GM19467 (cell line): ENCODE results near the gene CLDN9.

Experiments
- ATAC-seq: cut with Tn5 transposase; IDR thresholded peaks from one replicate; pipeline ENCODE4 v1.9.1; 2021; ENCODE audit warnings: mild to moderate bottlenecking, moderate library complexity; ENCODE audit not compliant: unreplicated experiment

The CLDN9 gene

DNA sequence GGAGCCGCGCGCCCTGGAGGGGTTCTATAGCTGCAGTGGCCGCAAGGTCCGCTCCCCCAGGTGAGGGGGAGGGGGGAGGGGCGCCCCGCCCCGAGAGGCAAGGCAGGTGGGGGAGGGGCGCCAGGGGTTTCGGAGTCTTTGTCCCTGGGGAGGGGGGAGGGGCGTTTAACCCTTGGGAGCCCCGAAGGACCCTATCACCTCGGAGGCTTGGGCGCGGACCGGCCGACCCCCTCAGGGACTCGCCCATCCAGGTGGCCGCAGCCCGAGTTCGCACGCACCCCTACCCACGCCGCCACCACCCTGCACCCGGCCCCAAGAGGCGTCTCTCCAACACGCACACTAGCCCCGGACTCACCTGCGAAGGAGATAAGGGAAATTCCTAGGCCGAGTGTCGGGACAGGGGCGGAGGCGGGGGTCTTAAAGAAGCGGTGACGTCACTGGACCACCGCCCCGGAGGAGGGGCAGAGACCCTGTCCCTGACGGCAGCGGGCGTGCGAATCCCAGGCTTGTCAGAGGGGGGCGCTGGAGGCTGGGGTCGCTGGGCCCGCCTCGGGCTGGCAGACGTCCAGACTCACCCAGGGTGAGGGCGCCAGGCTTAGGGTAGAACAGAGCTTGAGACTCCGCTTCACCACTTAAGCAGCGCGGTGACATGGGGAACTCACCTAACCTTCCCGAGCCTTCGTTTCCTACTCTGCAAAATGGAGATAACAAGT lies 5.2 kb downstream of the CLDN9 start, which contains the start of gene CLDN6:
Gene CLDN6 (minus strand): TSS at position 390 of the 713 bp plus-strand sequence. CDS start 2,162 bp downstream, outside the sequence.
- ATAC-seq, result no peak

DNA sequence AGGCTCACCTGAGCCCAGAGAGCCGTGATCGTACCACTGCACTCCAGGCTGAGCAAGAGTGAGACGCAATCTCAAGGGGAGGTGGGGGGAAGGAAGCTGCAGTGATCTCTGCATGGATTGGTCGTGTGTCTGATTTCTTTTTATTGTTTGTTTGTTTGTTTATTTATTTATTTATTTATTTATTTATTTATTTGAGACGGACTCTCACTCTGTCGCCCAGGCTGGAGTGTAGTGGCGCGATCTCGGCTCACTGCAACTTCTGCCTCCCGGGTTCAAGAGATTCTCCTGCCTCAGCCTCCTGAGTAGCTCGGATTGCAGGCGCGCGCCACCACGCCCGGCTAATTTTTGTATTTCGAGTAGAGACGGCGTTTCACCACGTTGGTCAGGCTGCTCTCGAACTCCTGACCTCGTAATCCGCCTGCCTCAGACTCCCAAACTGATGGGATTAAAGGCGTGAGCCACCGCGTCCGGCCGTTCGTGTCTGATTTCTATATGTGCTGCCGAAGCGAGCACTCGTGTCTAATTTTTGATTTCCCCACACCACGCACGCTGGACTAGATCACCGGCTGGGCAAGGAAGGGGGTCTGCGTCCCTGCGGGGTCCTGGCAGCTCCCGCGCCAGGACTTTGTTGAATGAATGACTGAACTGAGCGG lies 7.0 kb downstream of the CLDN9 start:
- no peak for ATAC-seq

DNA sequence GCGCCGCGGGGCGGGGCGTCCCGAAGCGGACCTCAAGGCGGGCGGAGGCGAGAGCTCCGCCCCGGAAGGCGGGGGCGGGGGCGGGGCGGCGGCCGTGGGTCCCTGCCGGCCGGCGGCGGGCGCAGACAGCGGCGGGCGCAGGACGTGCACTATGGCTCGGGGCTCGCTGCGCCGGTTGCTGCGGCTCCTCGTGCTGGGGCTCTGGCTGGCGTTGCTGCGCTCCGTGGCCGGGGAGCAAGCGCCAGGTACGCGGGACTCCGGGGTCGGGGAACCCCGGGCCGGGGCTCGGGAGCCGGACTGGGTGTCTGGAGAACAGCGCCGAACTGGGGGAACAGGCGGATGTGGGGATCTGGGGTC lies 7.5 kb downstream of the CLDN9 start, which contains the start of gene TNFRSF12A:
Gene TNFRSF12A (plus strand): TSS at position 122 of the 357 bp plus-strand sequence. CDS start 30 bp downstream, at position 152.
- ATAC-seq, result no peak

DNA sequence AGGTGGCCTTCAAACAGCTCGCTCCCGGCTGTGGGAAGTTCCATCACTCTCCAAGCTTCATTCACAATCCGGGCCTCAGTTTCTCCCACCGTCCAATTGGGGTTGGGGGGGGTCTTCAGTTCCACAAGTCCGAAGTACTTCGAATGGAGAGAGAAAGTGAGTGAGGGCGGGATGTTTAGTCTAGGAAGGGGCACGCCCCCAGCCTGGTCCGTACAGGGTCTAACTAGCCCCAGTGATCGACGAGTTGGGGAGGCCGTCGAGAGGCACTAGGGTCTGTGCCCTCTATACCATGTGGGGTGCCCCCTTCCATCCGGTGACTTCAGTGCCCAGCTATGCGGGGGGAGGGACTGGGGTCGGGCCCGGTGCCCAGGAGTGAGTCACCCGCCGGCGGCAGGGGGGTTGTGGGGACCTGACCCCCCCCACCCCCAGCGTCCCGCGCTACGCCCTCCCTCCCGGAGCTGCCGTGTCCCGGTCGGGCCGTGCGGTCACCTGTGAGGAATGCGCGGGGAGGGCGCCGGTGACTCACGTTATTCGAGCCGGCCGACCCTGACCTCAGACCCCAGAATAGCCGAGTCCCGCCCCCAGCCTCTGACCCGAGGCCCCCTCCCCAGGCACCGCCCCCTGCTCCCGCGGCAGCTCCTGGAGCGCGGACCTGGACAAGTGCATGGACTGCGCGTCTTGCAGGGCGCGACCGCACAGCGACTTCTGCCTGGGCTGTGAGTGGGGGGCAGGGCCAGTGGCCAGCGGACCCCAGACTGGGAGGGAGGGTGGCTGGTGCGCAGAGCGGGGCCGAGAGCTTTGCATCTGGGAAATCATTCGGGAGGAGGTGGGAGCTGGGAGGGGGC lies 8.1 kb downstream of the CLDN9 start:
- no peak for ATAC-seq

DNA sequence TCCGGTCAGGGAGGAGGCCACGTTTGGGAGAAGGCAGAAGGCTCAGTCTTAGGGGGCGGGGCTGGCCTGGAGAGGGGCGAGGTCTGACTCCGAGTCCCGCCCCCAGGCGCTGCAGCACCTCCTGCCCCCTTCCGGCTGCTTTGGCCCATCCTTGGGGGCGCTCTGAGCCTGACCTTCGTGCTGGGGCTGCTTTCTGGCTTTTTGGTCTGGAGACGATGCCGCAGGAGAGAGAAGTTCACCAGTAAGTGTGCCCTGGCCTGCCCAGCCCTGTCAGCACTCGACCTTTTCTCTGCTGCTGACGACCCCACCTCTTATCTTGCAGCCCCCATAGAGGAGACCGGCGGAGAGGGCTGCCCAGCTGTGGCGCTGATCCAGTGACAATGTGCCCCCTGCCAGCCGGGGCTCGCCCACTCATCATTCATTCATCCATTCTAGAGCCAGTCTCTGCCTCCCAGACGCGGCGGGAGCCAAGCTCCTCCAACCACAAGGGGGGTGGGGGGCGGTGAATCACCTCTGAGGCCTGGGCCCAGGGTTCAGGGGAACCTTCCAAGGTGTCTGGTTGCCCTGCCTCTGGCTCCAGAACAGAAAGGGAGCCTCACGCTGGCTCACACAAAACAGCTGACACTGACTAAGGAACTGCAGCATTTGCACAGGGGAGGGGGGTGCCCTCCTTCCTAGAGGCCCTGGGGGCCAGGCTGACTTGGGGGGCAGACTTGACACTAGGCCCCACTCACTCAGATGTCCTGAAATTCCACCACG lies 8.9 kb downstream of the CLDN9 start:
- no peak for ATAC-seq

DNA sequence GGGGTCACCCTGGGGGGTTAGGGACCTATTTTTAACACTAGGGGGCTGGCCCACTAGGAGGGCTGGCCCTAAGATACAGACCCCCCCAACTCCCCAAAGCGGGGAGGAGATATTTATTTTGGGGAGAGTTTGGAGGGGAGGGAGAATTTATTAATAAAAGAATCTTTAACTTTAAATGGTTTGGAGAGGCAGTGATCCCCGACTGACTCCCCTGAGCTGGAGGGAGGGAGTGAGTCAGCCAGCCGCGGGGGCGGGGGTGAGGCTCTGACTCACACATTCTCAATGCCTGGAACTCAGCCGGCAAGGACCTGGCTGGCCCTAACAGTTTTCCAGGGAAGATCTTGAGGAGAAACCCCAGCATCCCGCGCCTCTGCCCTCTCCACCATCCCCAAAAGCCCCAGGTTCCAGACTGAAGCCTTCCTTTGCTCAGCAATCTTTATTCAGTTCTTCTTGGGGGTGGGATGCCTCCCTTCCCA lies 9.5 kb downstream of the CLDN9 start:
- ATAC-seq, result no peak

DNA sequence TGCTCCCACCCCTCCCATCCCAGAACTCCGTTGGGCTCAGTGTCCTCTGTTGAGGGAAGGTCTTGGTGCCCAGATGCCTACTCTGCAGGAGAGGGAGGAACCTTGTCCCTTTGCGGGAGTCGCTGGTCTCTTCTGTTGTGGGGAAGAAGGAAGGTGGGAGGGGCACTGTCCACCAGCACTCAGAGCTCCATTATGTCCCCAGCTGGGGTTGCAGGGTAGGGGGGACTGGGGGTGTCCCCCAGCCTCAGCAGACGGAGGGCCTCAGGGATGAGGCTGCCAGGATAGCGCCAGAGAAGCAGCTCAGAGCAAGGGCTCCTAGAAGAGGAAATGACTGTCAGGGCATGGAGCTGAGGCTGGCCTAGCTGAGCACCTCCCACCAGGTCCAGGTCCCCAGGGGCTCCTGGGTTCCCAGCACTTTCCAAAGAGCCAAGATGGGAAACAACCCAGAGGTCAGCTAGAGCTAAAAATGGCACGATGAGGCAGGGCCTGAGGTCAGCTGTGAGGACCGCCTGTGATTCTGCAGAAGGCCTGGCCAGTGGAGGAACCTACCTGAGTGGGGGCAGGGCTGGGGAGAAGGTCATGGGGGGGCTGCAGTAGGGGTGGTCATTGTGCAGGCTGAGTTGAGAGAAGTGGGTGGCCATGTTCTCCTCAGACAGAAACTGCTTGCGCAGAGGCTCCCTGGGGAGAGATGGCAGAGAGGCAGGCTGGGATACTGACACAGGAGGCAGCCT lies 10.1 kb downstream of the CLDN9 start:
- ATAC-seq, result no peak

DNA sequence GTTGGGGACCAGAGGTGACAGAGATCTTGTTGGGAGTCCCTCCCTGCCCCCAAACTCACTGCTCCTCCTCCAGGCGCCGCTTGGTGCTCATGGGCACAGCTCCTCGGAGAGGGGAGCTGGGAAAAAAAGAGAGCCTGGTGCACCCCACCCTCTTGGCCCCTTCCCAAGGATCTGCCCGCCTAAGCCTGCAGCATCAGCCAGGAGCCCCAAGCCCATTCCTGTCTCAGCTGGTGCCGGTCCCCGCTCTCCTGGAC lies 10.6 kb downstream of the CLDN9 start:
- no peak for ATAC-seq

DNA sequence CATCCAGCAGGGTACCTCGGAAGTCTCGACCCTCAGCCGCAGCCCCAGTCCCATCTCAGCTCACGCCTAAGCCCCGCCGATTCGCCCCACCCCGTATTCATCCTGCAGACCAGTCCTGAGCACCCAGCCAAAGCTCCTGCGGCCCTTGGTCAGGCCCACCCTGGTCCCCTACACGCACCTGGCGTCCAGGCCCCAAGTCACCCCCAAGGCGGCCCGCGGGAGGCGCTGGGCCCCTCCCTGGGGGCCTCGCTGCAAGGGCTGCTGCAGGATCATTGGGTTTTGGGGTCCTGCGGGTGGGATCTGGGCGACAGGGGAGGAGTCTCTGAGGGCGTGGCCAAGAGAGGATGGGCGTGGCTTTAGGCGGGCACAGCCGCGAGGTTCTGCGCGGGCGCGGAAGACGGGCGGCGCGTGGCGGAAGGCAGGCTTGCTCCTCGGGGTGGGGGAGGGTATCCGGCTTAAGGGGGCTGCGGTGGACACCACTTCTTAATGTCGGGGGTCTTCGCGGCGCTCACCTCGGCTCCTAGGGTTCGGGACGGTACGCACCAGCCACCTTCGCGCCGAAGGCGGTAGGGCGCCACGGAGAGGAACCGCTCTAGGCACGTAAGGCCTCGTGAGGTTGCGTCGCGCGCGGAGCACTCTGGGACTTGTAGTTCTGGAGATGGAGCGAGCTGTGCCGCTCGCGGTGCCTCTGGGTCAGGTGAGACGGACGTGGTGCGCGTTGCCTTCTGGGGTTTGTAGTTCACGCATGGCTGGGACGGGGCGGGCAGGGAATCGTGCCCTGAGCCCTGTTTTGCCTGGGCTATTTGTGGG lies 11.2 kb downstream of the CLDN9 start, which contains the start of the genes HCFC1R1 and THOC6:
Gene HCFC1R1 (minus strand): TSS at position 274 of the 810 bp plus-strand sequence. CDS start 1 bp downstream, at position 273.
Gene THOC6 (plus strand): TSS at position 367 of the 810 bp plus-strand sequence. CDS start 292 bp downstream, at position 659.
- peak; percentile 65 for ATAC-seq

DNA sequence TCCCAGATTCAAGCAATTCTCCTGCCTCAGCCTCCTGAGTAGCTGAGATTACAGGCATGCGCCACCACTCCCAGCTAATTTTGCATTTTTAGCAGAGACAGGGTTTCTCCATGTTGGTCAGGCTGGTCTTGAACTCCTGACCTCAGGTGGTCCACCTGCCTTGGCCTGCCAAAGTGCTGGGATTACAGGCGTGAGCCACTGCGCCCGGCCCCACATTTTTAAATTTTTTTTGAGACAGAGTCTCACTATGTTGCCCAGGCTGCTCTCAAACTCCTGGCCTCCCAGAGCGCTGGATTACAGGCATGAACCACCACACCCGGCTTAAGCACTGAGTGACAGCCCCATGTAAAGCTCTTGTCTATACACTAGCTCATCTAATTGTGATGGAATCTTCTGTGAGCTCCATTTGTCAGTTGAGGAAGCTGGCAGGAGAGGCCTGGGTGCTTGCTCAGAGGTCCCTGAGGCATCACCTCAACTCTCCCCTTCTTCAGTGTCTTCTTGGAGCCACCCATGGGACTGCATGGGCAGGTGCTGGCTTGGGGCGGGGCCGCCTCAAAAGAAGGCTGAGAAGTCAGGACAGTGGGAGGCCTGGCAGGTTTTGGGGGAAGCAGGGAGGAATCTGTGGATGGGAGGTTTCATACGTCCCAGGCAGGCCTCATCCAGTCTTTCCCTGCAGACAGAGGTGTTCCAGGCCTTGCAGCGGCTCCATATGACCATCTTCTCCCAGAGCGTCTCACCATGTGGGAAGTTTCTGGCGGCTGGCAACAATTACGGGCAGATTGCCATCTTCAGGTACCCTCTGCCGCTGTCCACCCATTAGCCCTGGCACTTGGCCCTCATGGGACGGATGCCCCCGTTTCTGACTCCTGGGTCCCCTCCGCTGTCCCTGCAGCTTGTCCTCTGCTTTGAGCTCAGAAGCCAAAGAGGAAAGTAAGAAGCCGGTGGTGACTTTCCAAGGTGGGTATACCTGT lies 12.6 kb downstream of the CLDN9 start:
- ATAC-seq, result no peak

DNA sequence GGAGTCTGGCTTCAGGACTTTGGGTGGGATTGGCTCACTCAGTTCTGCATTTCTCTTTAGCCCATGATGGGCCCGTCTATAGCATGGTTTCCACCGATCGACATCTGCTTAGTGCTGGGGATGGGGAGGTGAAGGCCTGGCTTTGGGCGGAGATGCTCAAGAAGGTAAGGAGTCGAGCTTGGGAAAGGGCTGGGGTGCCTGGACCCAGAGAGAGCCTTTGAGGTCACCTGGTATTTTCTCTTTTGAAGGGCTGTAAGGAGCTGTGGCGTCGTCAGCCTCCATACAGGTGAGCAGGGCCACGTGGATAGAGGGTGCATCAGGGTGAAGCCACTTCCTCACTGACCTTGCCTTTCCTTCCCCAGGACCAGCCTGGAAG lies 13.3 kb downstream of the CLDN9 start:
- no peak for ATAC-seq

DNA sequence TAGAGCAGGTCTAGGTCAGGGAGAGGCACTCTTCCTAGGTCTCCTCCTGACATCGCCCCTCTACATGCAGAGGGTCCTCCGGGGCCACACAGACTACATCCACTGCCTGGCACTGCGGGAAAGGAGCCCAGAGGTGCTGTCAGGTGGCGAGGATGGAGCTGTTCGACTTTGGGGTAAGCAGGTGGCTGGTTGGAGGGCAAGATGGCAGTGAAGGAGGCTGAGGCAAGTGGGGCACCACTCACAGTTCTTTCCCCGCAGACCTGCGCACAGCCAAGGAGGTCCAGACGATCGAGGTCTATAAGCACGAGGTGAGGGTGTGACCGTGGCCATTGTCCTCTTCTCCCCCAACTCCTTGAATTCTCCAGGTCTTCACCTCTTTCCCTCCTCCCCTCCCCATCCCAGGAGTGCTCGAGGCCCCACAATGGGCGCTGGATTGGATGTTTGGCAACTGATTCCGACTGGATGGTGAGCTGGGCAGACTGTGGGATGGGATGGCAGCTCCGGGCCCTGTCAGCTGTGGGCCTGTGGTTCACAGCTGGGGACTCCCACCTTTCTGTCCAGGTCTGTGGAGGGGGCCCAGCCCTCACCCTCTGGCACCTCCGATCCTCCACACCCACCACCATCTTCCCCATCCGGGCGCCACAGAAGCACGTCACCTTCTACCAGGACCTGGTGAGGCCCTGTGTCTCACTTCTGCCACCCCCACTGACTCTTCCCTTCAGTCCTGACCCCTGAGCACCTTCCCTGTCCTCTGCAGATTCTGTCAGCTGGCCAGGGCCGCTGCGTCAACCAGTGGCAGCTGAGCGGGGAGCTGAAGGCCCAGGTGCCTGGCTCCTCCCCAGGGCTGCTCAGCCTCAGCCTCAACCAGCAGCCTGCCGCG lies 14.1 kb downstream of the CLDN9 start:
- ATAC-seq, result no peak

DNA sequence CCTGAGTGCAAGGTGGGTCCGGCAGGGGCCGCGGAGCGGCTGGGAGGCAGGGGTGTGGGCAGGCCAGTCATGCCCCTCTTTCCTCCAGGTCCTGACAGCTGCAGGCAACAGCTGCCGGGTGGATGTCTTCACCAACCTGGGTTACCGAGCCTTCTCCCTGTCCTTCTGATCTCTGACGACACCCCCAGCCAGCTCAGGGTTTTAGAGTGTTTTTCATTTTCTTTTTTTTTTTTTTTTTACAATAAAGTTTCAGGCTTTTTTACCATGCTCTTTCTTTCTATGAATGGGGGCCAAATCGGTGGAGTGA lies 14.7 kb downstream of the CLDN9 start:
- no peak for ATAC-seq

DNA sequence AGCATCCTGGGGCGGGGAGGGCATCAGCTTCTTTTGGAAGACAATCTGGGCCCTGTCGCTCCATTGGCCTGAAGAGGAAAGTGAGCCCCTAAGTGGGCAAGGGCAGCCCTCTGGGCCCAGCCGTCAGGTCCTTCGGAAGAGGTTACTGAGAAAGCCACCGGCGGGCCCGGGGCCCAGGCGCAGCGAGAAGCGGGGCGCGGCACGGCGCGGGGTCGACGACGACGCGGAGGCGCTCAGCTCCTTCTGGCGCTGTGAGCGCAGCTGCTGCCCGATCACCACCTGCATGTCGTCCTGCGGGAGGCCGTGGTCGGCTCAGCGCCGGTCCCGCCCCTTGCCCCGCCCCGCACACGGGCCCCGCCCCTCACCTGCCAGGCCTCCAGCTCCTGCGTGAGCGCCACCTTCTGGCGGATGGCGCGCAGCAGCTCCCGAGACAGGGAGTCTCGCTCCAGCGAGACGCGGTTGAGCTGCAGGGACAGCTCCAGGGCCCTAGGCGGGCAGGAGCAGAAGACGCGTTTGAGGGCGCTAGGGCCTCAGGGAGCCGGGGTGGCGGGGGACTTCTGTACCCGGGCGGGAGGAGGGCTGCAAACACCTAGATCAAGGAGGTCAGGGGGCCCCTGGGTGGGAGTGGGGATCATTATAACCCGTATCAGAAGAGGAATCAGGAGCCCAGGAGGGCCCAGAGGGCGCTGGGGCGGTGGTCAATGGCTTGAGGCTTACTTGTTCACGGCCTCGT lies 15.4 kb downstream of the CLDN9 start:
- ATAC-seq, result no peak

DNA sequence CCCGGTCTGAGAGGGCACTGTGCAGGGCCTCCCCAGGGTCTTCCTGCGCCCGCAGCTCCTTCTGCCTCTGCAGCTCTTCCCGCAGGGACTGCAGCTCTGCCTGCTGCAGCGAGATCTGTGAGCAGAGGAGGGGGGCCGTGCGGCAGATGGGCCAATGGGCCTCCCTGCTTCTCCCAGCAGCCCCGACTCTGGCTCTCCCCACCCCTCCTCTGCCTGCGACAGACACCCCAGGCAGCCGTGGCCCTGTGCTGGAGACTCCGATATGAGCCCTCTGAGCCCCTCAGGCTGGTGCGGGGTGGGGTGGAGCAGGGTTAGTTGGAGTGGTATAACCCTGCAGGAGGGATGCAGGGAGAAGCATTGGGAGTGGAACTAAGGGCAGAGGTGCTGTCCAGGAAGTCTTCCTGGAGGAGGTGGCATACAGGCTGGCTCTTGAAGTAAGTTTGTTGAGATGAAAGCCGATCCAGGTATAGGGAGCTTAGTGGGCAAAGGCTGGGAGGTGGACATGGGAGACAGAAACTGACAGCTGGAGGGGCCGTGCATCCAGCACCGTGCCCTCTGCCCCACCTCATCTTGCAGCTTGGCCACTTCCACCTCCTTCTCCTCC lies 16.1 kb downstream of the CLDN9 start:
- ATAC-seq, result no peak

DNA sequence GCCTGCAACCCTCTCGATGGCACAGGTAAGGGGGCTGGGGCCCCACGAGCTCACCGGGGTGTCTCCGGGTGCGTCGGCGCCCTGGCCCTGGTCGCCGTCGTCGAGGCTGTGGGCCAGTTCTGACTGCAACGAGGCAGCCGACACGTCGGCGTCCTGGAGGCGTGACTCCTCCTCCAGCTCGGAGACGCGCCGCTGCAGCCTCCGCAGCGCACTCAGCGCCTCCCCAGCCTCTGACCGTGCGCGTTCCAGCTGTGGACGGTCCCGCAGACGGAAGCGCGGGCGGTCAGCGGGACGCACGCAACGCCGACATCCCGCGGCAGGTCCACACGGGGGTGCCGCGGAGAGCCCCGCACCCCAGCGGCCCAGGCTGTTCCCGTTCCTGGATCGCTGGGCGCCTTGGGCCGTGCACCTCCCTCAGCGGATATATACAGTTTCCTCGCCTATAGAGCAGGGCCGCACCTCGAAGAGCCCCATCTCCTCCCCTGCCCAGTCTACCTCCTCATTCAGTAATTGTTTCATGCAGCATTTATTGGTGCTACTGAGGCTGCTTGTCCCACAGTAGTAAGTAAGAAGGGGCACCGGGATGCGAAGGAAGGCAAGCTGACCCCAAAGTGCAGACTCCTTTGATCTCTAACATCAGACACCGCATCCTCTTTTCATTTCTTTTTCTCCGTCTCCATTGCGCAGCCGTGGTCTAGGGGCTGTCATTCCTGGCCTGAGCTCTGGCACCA lies 16.9 kb downstream of the CLDN9 start:
- no peak for ATAC-seq
